ENCODE data around the gene FBXW7. TPM values are rescaled to one million over a fixed set of nuclear protein-coding genes. Genes with fewer than 3 reads are reported as not detected.
A peak's percentile ranks its signal among the peaks of the same experiment; 100 is the strongest.

The FBXW7 gene
- total RNA-seq, 2 experiments from 2014 or later = 50.6 to 56.9 TPM

DNA sequence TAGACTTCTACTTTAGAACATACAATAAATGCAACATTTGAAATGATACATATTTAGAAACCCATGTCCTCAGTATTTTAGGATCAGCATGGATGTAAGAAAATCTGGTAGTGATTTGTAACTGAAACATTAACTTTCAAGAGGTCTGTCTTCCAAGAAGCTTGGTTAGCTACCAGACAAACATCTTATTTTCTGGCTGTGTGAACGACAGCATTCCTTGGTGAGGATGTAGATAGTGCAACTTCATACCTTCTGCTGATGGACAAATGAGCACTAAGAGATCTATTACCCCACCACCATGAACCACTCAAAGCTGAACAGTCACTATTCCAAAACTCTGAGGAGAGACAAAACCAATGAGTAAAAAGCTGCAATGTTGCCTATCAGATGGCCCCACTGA lies 212.7 kb downstream of the FBXW7 start:
- Mint-ChIP-seq H3K27me3 (ENCODE audit: low read depth) (no peaks in the 10 kb centered on the region), H3K9me3 (ENCODE audit: insufficient read depth) (no peaks in the 10 kb centered on the region), H3K27ac (no peak overlapping the region), H3K4me1 (ENCODE audit: low read depth) (peaks cover 7% of the 10 kb centered on the region), H3K4me3 (no peak overlapping the region), H3K36me3 (ENCODE audit: low read depth) (peaks cover 51% of the 10 kb centered on the region)
- no peak for DNase-seq
- ATAC-seq = no peak
- ChIA-PET CTCF (no interaction called here), POLR2A (interaction anchor here (0.5 kb wide), 1 partner anchor 398 kb away, joined by 3 read pairs; no protein-coding TSS in a partner anchor)

DNA sequence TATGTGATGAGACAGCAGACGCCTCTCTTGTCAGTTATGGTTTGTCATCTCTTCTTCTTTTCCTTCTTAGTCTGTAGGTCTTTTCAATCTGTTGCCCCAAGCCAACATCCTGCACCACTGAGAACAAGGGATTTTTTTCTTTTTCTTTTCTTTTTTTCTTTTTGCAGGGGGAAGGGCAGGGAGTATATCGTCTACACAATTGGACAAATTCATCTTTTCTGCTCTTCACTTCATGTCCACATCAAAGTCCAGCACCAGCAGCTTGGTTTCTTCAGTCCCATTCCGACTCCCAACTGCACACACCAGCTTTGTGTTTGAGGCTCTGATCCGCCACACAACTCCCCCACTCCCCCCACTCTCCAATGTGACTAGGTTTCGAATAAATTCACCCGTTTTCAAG lies 213.2 kb downstream of the FBXW7 start:
- CTCF ChIA-PET = no interaction called here
- H3K36me3 Mint-ChIP-seq (ENCODE audit: low read depth) = peaks cover 45% of the 10 kb centered on the region

DNA sequence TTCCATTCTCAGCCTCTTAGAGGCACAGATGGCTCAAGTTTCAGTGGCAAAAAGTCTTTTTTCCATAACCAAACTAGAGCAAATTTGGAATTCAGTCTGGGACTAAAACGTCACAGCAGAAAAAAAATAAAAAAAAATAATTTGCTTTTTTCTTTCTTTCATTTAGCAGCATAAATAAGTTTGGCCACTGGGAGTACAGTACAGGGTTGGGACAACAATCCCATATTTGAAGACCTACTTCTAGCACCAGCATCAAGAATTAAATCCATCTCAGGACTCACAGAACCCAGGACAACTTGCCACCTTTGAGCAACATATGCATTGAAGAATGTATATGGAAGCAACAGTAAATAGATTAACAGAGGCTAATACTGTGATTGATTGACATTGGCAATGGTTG lies 214.0 kb downstream of the FBXW7 start:
- H3K4me1 Mint-ChIP-seq (ENCODE audit: low read depth) = no peaks in the 10 kb centered on the region
- ChIA-PET POLR2A (no interaction called here), CTCF (no interaction called here)
- no peaks in the 10 kb centered on the region for H3K27me3 Mint-ChIP-seq (ENCODE audit: low read depth)
- DNase-seq (no peak), ATAC-seq (no peak)
- H3K4me3 Mint-ChIP-seq = no peak overlapping the region
- H3K9me3 Mint-ChIP-seq (ENCODE audit: insufficient read depth) = no peaks in the 10 kb centered on the region
- H3K27ac Mint-ChIP-seq = no peak overlapping the region
- peaks cover 40% of the 10 kb centered on the region for H3K36me3 Mint-ChIP-seq (ENCODE audit: low read depth)

More for the DNA sequence above, 213.2 kb downstream of the FBXW7 start:
- ATAC-seq (no peak), DNase-seq (no peak)
- Mint-ChIP-seq H3K4me3 (no peak overlapping the region), H3K9me3 (ENCODE audit: insufficient read depth) (no peaks in the 10 kb centered on the region), H3K27ac (no peak overlapping the region), H3K27me3 (ENCODE audit: low read depth) (no peaks in the 10 kb centered on the region), H3K4me1 (ENCODE audit: low read depth) (peaks cover 1% of the 10 kb centered on the region)
- POLR2A ChIA-PET = no interaction called here

- ChIA-PET CTCF (no interaction called here), POLR2A (no interaction called here)
- Mint-ChIP-seq H3K27me3 (ENCODE audit: low read depth) (no peaks in the 10 kb centered on the region), H3K27ac (no peak overlapping the region), H3K9me3 (ENCODE audit: insufficient read depth) (no peaks in the 10 kb centered on the region), H3K36me3 (ENCODE audit: low read depth) (peaks cover 40% of the 10 kb centered on the region), H3K4me1 (ENCODE audit: low read depth) (no peaks in the 10 kb centered on the region), H3K4me3 (no peak overlapping the region)
- ATAC-seq (no peak), DNase-seq (no peak)
These were observed 214.5 kb downstream of the FBXW7 start for GRCh38 chr4:152321398-152321797.

- DNase-seq (no peak), ATAC-seq (no peak)
- Mint-ChIP-seq H3K9me3 (ENCODE audit: insufficient read depth) (no peaks in the 10 kb centered on the region), H3K27me3 (ENCODE audit: low read depth) (no peaks in the 10 kb centered on the region), H3K36me3 (ENCODE audit: low read depth) (peaks cover 7% of the 10 kb centered on the region), H3K4me1 (ENCODE audit: low read depth) (no peaks in the 10 kb centered on the region), H3K27ac (no peak overlapping the region), H3K4me3 (no peak overlapping the region)
- CTCF ChIA-PET = no interaction called here
- POLR2A ChIA-PET = no interaction called here
These were observed 218.9 kb downstream of the FBXW7 start for GRCh38 chr4:152316969-152317368.

DNA sequence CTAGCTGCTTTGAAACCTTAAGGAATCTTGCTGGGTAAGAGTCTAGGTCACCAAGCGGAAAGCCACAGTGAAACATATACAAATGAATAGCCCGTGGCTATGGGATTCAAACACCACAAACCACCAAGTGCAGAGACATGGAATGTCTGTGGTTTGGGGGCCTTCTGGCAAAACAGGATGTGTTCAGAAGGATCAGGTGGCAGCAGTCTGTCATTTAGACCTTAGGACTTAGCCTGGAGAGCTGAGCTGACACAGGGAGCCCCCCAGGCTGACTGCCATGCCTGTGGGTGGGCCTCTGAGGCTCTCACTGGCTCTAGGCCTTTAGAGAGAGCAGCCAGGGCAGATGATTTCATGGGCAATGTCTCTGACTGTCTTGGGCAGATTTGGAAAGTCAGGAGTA lies 225.6 kb downstream of the FBXW7 start:
- ChIA-PET POLR2A (no interaction called here), CTCF (interaction anchor here (1.2 kb wide), 1 partner anchor 10 kb away, joined by 3 read pairs; no protein-coding TSS in a partner anchor)
- no peak overlapping the region for H3K4me3 Mint-ChIP-seq
- DNase-seq (no peak), ATAC-seq (peak; percentile 39)
- H3K4me1 Mint-ChIP-seq (ENCODE audit: low read depth) = peaks cover 3% of the 10 kb centered on the region
- peak overlapping the region; percentile 18 for H3K27ac Mint-ChIP-seq
- H3K27me3 Mint-ChIP-seq (ENCODE audit: low read depth) = peaks cover 2% of the 10 kb centered on the region
- H3K9me3 Mint-ChIP-seq (ENCODE audit: insufficient read depth) = no peaks in the 10 kb centered on the region
- no peaks in the 10 kb centered on the region for H3K36me3 Mint-ChIP-seq (ENCODE audit: low read depth)

- Mint-ChIP-seq H3K4me3 (no peak overlapping the region), H3K9me3 (ENCODE audit: insufficient read depth) (no peaks in the 10 kb centered on the region), H3K4me1 (ENCODE audit: low read depth) (peaks cover 3% of the 10 kb centered on the region), H3K27me3 (ENCODE audit: low read depth) (peaks cover 2% of the 10 kb centered on the region), H3K27ac (no peak overlapping the region), H3K36me3 (ENCODE audit: low read depth) (no peaks in the 10 kb centered on the region)
- POLR2A ChIA-PET = no interaction called here
- DNase-seq = no peak
- CTCF ChIA-PET = interaction anchor here (1.2 kb wide), 1 partner anchor 9 kb away, joined by 3 read pairs; no protein-coding TSS in a partner anchor
- ATAC-seq = no peak
These were observed 226.5 kb downstream of the FBXW7 start for GRCh38 chr4:152309418-152309817.

DNA sequence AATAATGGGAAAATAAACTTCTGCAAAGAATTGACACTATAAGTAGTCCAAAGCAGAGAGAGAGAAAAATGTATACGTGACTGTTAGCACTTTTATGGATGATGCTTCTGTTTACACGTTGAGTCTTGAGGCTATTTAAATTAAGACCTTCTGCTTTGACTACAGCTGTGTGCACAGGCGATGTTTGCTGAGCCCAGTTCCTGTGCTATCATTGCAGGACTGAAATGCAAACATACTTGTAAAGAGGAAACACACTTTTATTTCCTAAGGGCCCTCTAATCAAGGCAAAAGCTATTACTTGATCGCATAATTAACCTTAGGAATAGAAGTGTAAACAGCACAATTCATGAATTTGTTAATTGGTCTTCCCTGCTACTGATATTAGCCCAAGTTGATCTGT lies 226.9 kb downstream of the FBXW7 start:
- H3K9me3 Mint-ChIP-seq (ENCODE audit: insufficient read depth) = no peaks in the 10 kb centered on the region
- peaks cover 2% of the 10 kb centered on the region for H3K27me3 Mint-ChIP-seq (ENCODE audit: low read depth)
- ATAC-seq (no peak), DNase-seq (no peak)
- H3K4me3 Mint-ChIP-seq = no peak overlapping the region
- no peak overlapping the region for H3K27ac Mint-ChIP-seq
- peaks cover 3% of the 10 kb centered on the region for H3K4me1 Mint-ChIP-seq (ENCODE audit: low read depth)
- no peaks in the 10 kb centered on the region for H3K36me3 Mint-ChIP-seq (ENCODE audit: low read depth)
- ChIA-PET POLR2A (no interaction called here), CTCF (no interaction called here)

DNA sequence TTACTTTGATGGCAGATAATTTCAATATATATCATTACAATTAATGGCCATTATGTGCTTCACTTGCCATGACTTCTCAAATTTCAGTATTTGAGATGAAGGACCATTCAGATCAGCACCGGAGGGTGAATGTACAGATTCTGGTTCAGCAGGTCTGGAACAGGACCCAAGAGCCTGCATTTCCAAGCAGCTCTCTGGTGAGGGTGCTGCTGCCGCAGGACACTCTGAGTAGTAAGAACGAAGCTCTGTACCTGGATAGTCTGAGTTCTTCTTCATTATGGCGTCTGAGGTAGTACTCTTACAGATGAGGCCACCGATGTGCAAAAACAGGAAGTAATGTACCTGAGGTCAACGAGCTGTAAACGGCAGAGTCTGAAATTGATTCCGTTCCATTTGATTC lies 228.2 kb downstream of the FBXW7 start:
- H3K4me3 Mint-ChIP-seq = no peak overlapping the region
- peaks cover 3% of the 10 kb centered on the region for H3K4me1 Mint-ChIP-seq (ENCODE audit: low read depth)
- CTCF ChIA-PET = no interaction called here
- no peak for DNase-seq
- no peaks in the 10 kb centered on the region for H3K9me3 Mint-ChIP-seq (ENCODE audit: insufficient read depth)
- H3K27ac Mint-ChIP-seq = no peak overlapping the region
- POLR2A ChIA-PET = no interaction called here
- H3K36me3 Mint-ChIP-seq (ENCODE audit: low read depth) = no peaks in the 10 kb centered on the region
- H3K27me3 Mint-ChIP-seq (ENCODE audit: low read depth) = peaks cover 2% of the 10 kb centered on the region
- ATAC-seq = no peak

DNA sequence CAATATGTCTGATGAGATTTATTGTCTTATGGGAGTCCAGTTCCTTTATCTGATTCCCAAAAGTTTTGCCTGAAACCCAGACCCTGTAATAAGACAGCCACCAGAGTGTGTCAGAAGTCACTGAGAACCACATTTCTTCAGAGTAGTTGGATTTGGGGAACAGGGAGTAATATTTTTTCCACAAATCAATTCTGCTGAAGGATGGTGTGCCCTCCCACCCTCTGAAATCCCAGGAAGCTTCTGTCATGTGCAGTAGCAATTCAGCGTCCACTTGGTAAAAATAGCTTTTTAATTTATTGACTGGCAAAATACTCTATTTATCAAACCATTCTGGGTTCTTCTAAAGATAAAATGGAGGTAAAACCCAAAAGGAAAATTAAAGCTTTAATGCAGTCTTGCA lies 229.4 kb downstream of the FBXW7 start:
- no peaks in the 10 kb centered on the region for H3K36me3 Mint-ChIP-seq (ENCODE audit: low read depth)
- DNase-seq (no peak), ATAC-seq (no peak)
- no peak overlapping the region for H3K4me3 Mint-ChIP-seq
- peaks cover 3% of the 10 kb centered on the region for H3K4me1 Mint-ChIP-seq (ENCODE audit: low read depth)
- ChIA-PET POLR2A (no interaction called here), CTCF (no interaction called here)
- peaks cover 2% of the 10 kb centered on the region for H3K27me3 Mint-ChIP-seq (ENCODE audit: low read depth)
- no peaks in the 10 kb centered on the region for H3K9me3 Mint-ChIP-seq (ENCODE audit: insufficient read depth)
- no peak overlapping the region for H3K27ac Mint-ChIP-seq

- Mint-ChIP-seq H3K36me3 (ENCODE audit: low read depth) (no peaks in the 10 kb centered on the region), H3K9me3 (ENCODE audit: insufficient read depth) (no peaks in the 10 kb centered on the region), H3K27ac (no peak overlapping the region), H3K27me3 (ENCODE audit: low read depth) (peaks cover 2% of the 10 kb centered on the region), H3K4me1 (ENCODE audit: low read depth) (no peaks in the 10 kb centered on the region), H3K4me3 (no peak overlapping the region)
- ATAC-seq (no peak), DNase-seq (no peak)
- ChIA-PET POLR2A (no interaction called here), CTCF (no interaction called here)
These were observed 231.7 kb downstream of the FBXW7 start for GRCh38 chr4:152304220-152304619.

DNA sequence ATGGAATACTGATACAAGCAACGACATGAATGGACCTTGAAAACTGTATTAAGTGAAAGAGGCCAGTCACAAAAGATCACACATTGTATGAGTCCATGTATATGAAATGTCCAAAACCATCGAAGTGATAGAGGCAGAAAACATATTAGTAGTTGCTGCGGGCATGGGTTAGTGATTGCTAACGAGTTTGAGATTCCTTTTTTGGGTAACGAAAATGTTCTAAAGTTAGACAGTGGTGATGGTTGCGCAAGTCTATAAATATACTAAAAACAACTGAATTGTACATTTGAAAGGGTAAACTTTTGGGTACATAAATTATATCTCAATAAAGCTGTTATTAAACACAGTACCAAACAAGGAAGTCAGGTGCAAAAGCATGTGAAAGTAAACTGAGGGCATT lies 234.5 kb downstream of the FBXW7 start:
- ChIA-PET CTCF (no interaction called here), POLR2A (no interaction called here)
- Mint-ChIP-seq H3K4me1 (ENCODE audit: low read depth) (no peaks in the 10 kb centered on the region), H3K9me3 (ENCODE audit: insufficient read depth) (no peaks in the 10 kb centered on the region), H3K27me3 (ENCODE audit: low read depth) (no peaks in the 10 kb centered on the region), H3K36me3 (ENCODE audit: low read depth) (no peaks in the 10 kb centered on the region), H3K27ac (no peak overlapping the region), H3K4me3 (no peak overlapping the region)
- DNase-seq = no peak
- ATAC-seq = no peak

- CTCF ChIA-PET = interaction anchor here (1.2 kb wide), 1 partner anchor 11 kb away, joined by 3 read pairs; no protein-coding TSS in a partner anchor
- H3K27ac Mint-ChIP-seq = no peak overlapping the region
- H3K4me1 Mint-ChIP-seq (ENCODE audit: low read depth) = no peaks in the 10 kb centered on the region
- no peaks in the 10 kb centered on the region for H3K36me3 Mint-ChIP-seq (ENCODE audit: low read depth)
- no peaks in the 10 kb centered on the region for H3K27me3 Mint-ChIP-seq (ENCODE audit: low read depth)
- no peak overlapping the region for H3K4me3 Mint-ChIP-seq
- ATAC-seq = no peak
- no peak for DNase-seq
- no peaks in the 10 kb centered on the region for H3K9me3 Mint-ChIP-seq (ENCODE audit: insufficient read depth)
- POLR2A ChIA-PET = no interaction called here
These were observed 236.3 kb downstream of the FBXW7 start for GRCh38 chr4:152299553-152299952.

Data from activated CD8-positive, alpha-beta T cell treated with anti-CD3 and anti-CD28 coated beads, Interleukin-2, amount 10 ng/mL, durations not matched to agents 7 days and 5 days (primary cell).